CD4-positive, alpha-beta T cell treated with Interferon alpha-2 for 1 hour (primary cell): ENCODE results near the gene RGS7.
"Not testable (repeated sequence)": the region's sequence is repeated elsewhere in the genome, so short reads cannot be mapped to it uniquely, and the experiment has no call there.

Experiments
- DNase-seq, 2 donors: peaks; one replicate each; pipeline ENCODE4 v3.0.0-alpha.2; 2020 to 2022

The RGS7 gene

GRCh38 chr1:241130881-241131280 is 226.1 kb downstream of the RGS7 start:
- no peak for DNase-seq

- no peak for DNase-seq
These were observed 227.6 kb downstream of the RGS7 start for GRCh38 chr1:241129207-241129960.

- DNase-seq: no peak
These were observed 231.7 kb downstream of the RGS7 start for GRCh38 chr1:241125286-241125685.

GRCh38 chr1:241118049-241118448 is 239.0 kb downstream of the RGS7 start:
- no peak for DNase-seq

GRCh38 chr1:241115784-241116183 is 241.2 kb downstream of the RGS7 start:
- no peak for DNase-seq

- no peak for DNase-seq
These were observed 242.2 kb downstream of the RGS7 start for GRCh38 chr1:241114699-241115233.

- no peak for DNase-seq
These were observed 243.4 kb downstream of the RGS7 start for GRCh38 chr1:241113557-241113956.

- DNase-seq: no peak
These were observed 248.0 kb downstream of the RGS7 start for GRCh38 chr1:241109039-241109438.

GRCh38 chr1:241105147-241105546 is 251.9 kb downstream of the RGS7 start:
- no peak for DNase-seq

GRCh38 chr1:241102664-241103063 is 254.3 kb downstream of the RGS7 start:
- DNase-seq: no peak

GRCh38 chr1:241101622-241102021 is 255.4 kb downstream of the RGS7 start:
- no peak for DNase-seq

- DNase-seq: no peak
These were observed 259.5 kb downstream of the RGS7 start for GRCh38 chr1:241097479-241097878.

GRCh38 chr1:241096982-241097381 is 260.0 kb downstream of the RGS7 start:
- DNase-seq: no peak

GRCh38 chr1:241095847-241096246 is 261.2 kb downstream of the RGS7 start:
- DNase-seq: no peak

GRCh38 chr1:241090798-241091197 is 266.2 kb downstream of the RGS7 start:
- no peak for DNase-seq

GRCh38 chr1:241089066-241089465 is 267.9 kb downstream of the RGS7 start:
- DNase-seq: not testable (repeated sequence)

- DNase-seq: not testable (repeated sequence)
These were observed 268.9 kb downstream of the RGS7 start for GRCh38 chr1:241088075-241088474.

- DNase-seq: no peak
These were observed 270.3 kb downstream of the RGS7 start for GRCh38 chr1:241086686-241087085.

GRCh38 chr1:241083285-241083684 is 273.7 kb downstream of the RGS7 start:
- no peak for DNase-seq

- no peak for DNase-seq
These were observed 275.5 kb downstream of the RGS7 start for GRCh38 chr1:241081473-241081872.

GRCh38 chr1:241079459-241079858 is 277.5 kb downstream of the RGS7 start:
- no peak for DNase-seq

GRCh38 chr1:241079047-241079446 is 278.0 kb downstream of the RGS7 start:
- DNase-seq: no peak

- no peak for DNase-seq
These were observed 279.4 kb downstream of the RGS7 start for GRCh38 chr1:241077386-241078147.

- no peak for DNase-seq
These were observed 282.5 kb downstream of the RGS7 start for GRCh38 chr1:241074507-241074906.
